ENCODE measurements around the gene RPTN. TPM values are rescaled to one million over a fixed set of nuclear protein-coding genes. Genes with fewer than 3 reads are reported as not detected.

The RPTN gene
- total RNA-seq, 1 donor from 2014 or later: 0.09 TPM

DNA sequence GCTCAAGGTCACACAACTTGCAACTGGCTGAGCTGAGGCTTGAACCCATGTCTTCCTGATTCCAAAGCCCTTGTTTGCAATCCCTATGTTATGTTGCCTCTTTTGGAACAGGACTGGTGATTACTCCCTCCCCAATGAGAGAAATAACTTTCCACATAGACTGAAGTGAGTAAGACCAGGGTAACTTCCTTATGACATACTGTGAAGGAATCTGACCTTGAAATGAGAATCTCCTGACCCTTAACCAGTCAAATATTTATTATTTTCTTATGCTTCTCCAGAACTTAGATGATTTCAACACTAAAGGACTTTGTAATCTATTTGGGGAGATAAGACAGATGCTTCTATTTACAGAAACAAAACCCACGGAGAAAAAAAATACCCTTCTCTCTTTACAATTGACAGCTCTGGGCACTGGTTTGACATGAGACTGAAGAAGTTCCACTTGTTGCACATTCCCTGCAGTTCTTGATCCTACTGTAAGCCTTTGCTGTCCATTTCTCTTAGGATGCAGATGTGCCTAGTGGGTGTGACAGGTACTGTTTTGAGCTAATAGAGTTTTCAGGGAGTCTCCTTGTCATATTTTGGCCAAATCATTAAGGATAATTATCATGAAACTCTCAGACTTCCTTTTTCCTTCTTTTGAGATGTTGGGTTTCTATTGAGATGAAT lies 3.9 kb upstream of the RPTN start:
- Histone ChIP-seq H3K27ac (ENCODE audit: low read depth, low read length) (no peak overlapping the region), H3K9ac (ENCODE audit: low read length) (no peak overlapping the region), H3K36me3 (ENCODE audit: insufficient read depth, low read length) (no peaks in the 10 kb centered on the region), H3K27me3 (ENCODE audit: insufficient read depth, low read length) (peaks cover 10% of the 10 kb centered on the region), H3K79me2 (ENCODE audit: insufficient read depth, low read length) (no peaks in the 10 kb centered on the region), H3K4me2 (ENCODE audit: low read length) (peak overlapping the region; percentile 7), H2AFZ (ENCODE audit: low read depth, low read length) (no peak overlapping the region), H3K4me3 (ENCODE audit: insufficient read depth, low read depth, low read length) (no peak overlapping the region), H3K9me3 (ENCODE audit: insufficient read depth, low read depth, low read length) (no peaks in the 10 kb centered on the region), H3K4me1 (ENCODE audit: insufficient read depth, low read length) (peaks cover 17% of the 10 kb centered on the region), H4K20me1 (ENCODE audit: insufficient read depth, low read length) (no peaks in the 10 kb centered on the region)
- FAIRE-seq (peak; percentile 87), DNase-seq (ENCODE audit: low read depth) (peak; percentile 93)
- TF ChIP-seq EZH2 (IDR thresholded peaks at IDR 0.05; ENCODE audit: insufficient read depth, low read length): no peak
- TF ChIP-seq, protein P1, sequence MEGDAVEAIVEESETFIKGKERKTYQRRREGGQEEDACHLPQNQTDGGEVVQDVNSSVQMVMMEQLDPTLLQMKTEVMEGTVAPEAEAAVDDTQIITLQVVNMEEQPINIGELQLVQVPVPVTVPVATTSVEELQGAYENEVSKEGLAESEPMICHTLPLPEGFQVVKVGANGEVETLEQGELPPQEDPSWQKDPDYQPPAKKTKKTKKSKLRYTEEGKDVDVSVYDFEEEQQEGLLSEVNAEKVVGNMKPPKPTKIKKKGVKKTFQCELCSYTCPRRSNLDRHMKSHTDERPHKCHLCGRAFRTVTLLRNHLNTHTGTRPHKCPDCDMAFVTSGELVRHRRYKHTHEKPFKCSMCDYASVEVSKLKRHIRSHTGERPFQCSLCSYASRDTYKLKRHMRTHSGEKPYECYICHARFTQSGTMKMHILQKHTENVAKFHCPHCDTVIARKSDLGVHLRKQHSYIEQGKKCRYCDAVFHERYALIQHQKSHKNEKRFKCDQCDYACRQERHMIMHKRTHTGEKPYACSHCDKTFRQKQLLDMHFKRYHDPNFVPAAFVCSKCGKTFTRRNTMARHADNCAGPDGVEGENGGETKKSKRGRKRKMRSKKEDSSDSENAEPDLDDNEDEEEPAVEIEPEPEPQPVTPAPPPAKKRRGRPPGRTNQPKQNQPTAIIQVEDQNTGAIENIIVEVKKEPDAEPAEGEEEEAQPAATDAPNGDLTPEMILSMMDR (IDR thresholded peaks at IDR 0.05; ENCODE audit: insufficient read depth, low read depth, low read length): no peak
- Mint-ChIP-seq H3K4me1 (ENCODE audit: low read depth, unreplicated experiment) (peaks cover 56% of the 10 kb centered on the region), H3K36me3 (ENCODE audit: low read depth, unreplicated experiment) (no peaks in the 10 kb centered on the region), H3K27me3 (ENCODE audit: low read depth, unreplicated experiment) (no peaks in the 10 kb centered on the region), H3K9me3 (ENCODE audit: unreplicated experiment) (peaks cover 2% of the 10 kb centered on the region), H3K27ac (ENCODE audit: unreplicated experiment) (peak overlapping the region; percentile 89), H3K4me3 (ENCODE audit: unreplicated experiment) (no peak overlapping the region)

DNA sequence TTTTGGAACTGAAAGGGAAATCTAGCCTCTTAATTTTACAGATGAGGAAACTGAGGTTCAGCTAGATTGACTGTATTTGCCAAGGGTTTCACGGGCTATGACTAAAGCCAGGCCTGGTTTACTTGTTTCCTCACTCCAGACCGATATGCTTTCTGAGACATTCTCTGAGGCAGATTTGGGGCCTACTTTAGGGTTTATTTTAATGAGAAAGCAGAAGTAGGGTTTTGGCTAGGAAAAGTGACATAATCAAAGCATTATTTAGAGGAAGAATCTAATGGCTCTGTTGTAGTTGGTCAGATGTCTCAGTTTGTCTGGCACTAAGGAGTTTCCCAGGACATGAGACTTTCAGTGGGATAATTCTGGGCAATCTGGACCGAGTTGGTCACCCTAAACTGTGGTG lies 1.5 kb upstream of the RPTN start:
- Mint-ChIP-seq H3K4me1 (ENCODE audit: low read depth, unreplicated experiment) (peaks cover 38% of the 10 kb centered on the region), H3K36me3 (ENCODE audit: low read depth, unreplicated experiment) (no peaks in the 10 kb centered on the region), H3K27ac (ENCODE audit: unreplicated experiment) (no peak overlapping the region), H3K27me3 (ENCODE audit: low read depth, unreplicated experiment) (no peaks in the 10 kb centered on the region), H3K4me3 (ENCODE audit: unreplicated experiment) (no peak overlapping the region), H3K9me3 (ENCODE audit: unreplicated experiment) (peaks cover 8% of the 10 kb centered on the region)
- H3K9me3 ChIP-seq (ENCODE audit: insufficient read depth, low read depth, low read length): no peaks in the 10 kb centered on the region
- FAIRE-seq (no peak), DNase-seq (ENCODE audit: low read depth) (no peak)
- H3K4me1 ChIP-seq (ENCODE audit: insufficient read depth, low read length): peaks cover 10% of the 10 kb centered on the region
- no peak overlapping the region for H3K9ac ChIP-seq (ENCODE audit: low read length)
- peaks cover 26% of the 10 kb centered on the region for H3K27me3 ChIP-seq (ENCODE audit: insufficient read depth, low read length)
- H3K4me2 ChIP-seq (ENCODE audit: low read length): no peak overlapping the region
- H3K4me3 ChIP-seq (ENCODE audit: insufficient read depth, low read depth, low read length): no peak overlapping the region
- no peaks in the 10 kb centered on the region for H4K20me1 ChIP-seq (ENCODE audit: insufficient read depth, low read length)
- no peaks in the 10 kb centered on the region for H3K79me2 ChIP-seq (ENCODE audit: insufficient read depth, low read length)
- TF ChIP-seq EZH2 (IDR thresholded peaks at IDR 0.05; ENCODE audit: insufficient read depth, low read length): no peak
- TF ChIP-seq, protein P1 (IDR thresholded peaks at IDR 0.05; ENCODE audit: insufficient read depth, low read depth, low read length): no peak
- H3K27ac ChIP-seq (ENCODE audit: low read depth, low read length): no peak overlapping the region
- H2AFZ ChIP-seq (ENCODE audit: low read depth, low read length): no peak overlapping the region
- H3K36me3 ChIP-seq (ENCODE audit: insufficient read depth, low read length): no peaks in the 10 kb centered on the region

DNA sequence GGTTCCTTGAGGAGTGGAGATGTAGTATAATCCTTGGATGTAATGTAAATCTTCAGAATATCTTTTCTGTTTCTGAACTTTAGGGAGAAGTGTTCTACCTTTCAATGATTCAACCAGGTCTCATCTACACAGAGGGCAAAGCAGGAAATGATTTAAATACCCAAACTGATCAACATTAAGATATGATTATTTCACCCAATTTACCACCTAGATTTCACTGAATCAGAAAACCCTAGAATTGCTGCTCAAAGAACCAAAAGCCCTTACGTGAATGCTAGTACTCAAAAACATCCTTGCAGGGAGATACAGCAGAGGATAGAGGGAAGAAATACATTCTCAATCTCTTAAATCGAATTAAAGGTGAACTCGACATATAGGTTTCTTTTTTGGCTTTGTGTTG lies 5.0 kb downstream of the RPTN start:
- no peaks in the 10 kb centered on the region for H3K4me1 ChIP-seq (ENCODE audit: insufficient read depth, low read length)
- peaks cover 18% of the 10 kb centered on the region for H3K9me3 Mint-ChIP-seq (ENCODE audit: unreplicated experiment)
- FAIRE-seq: no peak

More for the DNA sequence above, 5.0 kb downstream of the RPTN start:
- Histone ChIP-seq H4K20me1 (ENCODE audit: insufficient read depth, low read length) (no peaks in the 10 kb centered on the region), H3K4me2 (ENCODE audit: low read length) (no peak overlapping the region), H3K9ac (ENCODE audit: low read length) (no peak overlapping the region), H3K36me3 (ENCODE audit: insufficient read depth, low read length) (no peaks in the 10 kb centered on the region), H2AFZ (ENCODE audit: low read depth, low read length) (no peak overlapping the region), H3K27me3 (ENCODE audit: insufficient read depth, low read length) (peaks cover 29% of the 10 kb centered on the region), H3K27ac (ENCODE audit: low read depth, low read length) (no peak overlapping the region), H3K4me3 (ENCODE audit: insufficient read depth, low read depth, low read length) (no peak overlapping the region), H3K79me2 (ENCODE audit: insufficient read depth, low read length) (no peaks in the 10 kb centered on the region), H3K9me3 (ENCODE audit: insufficient read depth, low read depth, low read length) (no peaks in the 10 kb centered on the region)
- DNase-seq (ENCODE audit: low read depth): no peak
- Mint-ChIP-seq H3K27me3 (ENCODE audit: low read depth, unreplicated experiment) (peaks cover 5% of the 10 kb centered on the region), H3K4me3 (ENCODE audit: unreplicated experiment) (no peak overlapping the region), H3K4me1 (ENCODE audit: low read depth, unreplicated experiment) (peaks cover 7% of the 10 kb centered on the region), H3K27ac (ENCODE audit: unreplicated experiment) (no peak overlapping the region), H3K36me3 (ENCODE audit: low read depth, unreplicated experiment) (no peaks in the 10 kb centered on the region)
- TF ChIP-seq, protein P1 (IDR thresholded peaks at IDR 0.05; ENCODE audit: insufficient read depth, low read depth, low read length): no peak
- TF ChIP-seq EZH2 (IDR thresholded peaks at IDR 0.05; ENCODE audit: insufficient read depth, low read length): no peak
